Measurements from ENCODE around the gene UBL4B. TPM values are rescaled to one million over a fixed set of nuclear protein-coding genes. Genes with fewer than 3 reads are reported as not detected.

The UBL4B gene
- total RNA-seq, 1 donor from 2014 or later = not detected

DNA sequence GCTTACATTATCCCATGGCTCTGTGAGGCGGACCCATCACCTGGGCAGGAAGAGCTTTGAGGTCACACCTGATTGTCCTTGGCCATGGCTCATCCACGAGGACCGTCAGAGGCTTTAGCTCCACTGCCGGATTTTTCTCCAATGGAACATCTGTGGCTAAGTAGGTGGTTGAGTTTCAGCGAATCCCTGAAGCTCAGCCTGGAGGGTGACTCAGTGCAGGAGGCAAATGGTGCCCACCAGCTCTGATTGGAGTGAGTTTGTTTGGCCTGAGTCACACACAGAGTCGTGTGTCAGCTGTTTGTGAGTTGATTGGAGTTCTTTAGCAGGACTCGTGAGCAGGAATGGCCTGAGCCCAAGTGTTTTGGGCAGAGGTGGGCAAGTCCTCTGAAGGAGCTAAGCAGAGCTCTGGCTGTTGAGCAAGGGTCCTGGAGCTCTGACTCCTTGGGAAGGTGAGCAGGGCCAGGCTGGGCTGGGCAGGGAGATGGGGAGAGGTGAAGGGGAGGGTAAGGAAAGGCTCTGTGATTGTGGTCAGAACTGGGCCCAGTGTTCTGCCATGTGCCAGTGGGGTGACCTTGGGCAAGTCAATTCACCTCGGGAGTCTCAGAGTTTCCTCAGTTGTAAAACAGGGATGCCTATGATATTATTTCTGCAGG, 40.0 kb downstream of the UBL4B start:
- DNase-seq (ENCODE audit: low read depth) = peak; percentile 81

DNA sequence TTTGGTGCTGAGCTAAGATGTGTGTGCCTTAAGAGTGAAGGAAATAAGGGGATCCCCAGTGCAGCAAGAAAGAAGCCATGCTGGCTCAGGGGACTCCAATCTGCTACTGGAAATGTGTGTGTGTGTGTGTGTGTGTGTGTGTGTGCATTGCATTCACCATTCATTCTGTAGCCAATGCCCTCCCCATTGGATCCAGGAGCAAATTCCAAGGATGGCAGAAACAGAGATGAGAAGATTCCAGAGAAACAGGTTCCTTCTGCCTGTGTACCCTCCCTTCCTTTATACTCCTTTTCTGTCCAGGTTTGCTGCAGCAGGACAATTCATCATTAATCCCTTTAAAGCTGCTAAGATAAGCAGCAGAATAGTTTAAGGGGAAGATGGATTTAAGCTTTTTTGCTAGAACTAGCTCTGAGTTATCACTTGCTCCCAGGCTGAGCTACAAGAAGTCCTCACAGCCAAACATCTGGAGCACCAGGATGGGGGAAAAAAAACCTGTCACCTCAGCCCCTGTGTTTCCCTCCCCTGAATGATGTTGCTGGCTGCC, 41.2 kb downstream of the UBL4B start:
- no peak for DNase-seq (ENCODE audit: low read depth)

DNA sequence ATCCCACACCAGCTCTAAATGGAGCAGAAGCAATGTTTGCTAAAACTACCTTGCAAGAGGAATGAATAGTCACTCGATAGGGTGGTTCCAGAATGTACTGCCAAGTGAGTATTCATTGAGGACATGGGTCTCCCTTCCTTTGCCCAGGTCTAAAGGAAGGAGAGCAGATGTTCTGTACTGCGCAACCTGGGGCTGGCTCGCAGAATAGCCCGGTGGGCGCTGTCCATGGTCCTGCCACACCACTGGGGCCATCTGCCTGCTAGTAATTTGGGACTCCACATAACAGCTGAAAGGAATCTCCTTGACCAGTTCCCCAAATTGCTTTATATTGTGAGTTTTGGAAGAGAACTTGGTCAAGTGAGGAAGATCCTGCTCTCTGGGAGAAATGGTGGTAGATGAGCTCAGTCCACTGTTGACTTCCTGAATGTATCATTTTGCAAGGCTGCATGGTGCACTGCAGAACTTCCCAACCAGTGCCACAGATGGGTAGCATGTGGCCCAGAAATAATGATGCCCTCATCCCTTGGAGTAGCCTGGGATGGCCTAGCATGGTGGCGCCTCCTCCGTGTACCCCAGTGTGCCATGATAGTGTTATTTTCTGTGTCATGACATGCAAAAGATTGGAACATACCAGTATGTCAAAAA, 43.8 kb downstream of the UBL4B start:
- peak; percentile 68 for DNase-seq (ENCODE audit: low read depth)

DNA sequence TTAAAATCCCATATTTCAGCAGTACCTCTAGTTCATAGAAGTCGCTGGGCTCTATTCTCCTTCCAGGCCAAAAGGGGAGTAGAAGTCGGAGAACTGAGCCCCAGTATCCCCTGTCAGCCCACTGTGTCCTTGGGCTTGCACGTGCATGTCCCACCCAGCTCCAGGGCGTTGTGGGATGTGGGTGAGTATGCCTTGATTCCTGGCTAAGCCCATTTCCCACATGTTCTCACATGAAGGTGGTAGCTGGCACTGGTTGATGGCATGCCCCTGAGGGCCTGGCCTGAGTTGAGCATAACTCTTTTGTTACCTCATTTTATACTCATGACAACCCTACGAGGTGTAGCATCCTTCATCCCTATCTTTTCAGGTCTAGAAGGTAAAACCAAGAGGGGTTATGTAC, 46.0 kb downstream of the UBL4B start:
- no peak for DNase-seq (ENCODE audit: low read depth)

DNA sequence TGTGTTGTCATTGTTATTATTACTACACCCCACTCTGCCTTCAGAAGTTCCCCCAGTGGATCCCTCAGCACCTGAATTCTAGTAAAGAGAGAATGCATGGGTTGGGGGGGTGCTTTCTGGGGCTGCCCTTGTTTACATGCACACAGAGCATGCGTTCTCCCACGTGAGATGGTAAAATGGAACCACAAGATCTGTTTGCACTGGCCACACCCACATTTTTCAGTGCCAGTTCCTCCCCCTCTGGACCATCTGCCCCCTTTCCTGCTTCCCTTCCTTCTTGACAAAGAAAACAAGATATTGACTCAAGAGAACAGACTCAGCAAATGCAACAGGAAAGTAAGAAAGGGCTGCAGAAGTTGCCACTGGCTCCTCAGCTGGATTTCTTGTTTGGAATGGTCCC, 46.9 kb downstream of the UBL4B start:
- no peak for DNase-seq (ENCODE audit: low read depth)

DNA sequence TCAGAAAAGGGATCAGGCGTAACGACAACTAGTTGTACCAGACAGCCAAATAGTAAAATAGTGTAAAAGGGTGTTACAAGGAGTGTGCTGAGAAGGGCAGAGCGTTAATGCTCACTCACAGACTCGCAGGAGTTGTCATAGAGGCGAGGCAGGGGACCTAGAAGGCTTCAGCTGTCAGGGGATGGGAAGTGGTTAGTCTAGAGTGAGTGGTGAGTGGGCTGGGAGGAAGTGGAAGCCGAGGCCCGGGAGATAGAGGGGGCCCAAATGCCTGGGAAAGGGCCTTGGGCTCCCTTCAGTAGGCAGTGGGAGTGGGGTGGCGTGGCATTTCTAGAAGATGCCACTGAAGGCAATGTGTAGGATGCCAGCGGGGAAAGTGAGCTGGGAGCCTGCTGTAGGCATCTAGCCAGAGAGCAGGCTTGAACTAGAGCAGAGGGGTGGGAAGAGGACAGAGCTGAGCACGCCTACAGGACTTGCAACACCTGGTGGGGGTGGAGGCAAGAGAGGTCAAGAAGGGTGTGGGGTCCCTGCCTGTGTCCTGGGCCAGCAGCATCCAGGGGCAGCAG, 48.4 kb downstream of the UBL4B start:
- DNase-seq (ENCODE audit: low read depth) = no peak

DNA sequence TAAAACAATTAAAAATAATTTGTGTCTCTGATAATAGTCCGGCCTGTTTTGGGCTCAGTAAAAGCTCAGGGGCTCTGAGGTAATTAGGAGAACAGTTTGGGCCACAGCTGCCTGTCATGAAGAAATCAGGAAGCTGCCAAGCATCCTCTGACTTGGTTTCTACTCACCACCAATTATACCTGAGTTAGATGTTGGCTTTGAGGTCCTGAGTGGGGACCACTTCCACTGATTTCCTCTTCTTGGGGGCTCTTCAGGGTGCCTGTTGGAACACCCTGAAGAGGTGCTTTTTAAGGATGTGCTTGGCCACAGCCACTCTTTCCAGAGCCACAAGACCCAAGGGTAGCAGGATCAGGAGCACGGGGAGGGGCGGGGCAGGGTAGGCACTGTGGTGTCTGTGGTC, 48.9 kb downstream of the UBL4B start:
- no peak for DNase-seq (ENCODE audit: low read depth)

DNA sequence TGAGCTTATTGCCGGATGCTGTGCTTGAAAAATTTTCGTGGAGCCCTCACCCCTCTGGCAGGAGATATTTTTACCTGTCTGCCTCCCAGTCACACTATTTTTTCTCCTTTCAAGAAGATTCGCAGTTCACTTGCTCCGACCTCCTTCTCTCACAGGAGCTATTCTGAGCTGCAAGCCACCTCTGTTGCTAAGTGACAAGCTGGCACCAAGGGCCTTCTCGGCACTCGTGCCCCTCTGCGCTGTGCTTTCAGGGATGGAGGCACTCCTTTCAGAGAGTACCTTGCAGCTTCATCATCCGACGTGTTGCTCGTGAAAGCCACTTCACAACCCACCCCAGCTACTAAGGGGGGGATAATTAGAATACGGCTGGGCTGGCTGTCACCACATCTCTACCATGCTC, 49.6 kb downstream of the UBL4B start:
- no peak for DNase-seq (ENCODE audit: low read depth)

Other genes starting within 250 kb of the UBL4B start
- gene CSF1, start 201.6 kb upstream of the UBL4B start, total RNA-seq = 33.8 and 34.9 TPM in 2 replicates
- 36.3 and 41.5 TPM in 2 replicates for gene AHCYL1, start 127.7 kb upstream of the UBL4B start, total RNA-seq
- 50.9 and 53.1 TPM in 2 replicates for gene STRIP1, start 77.8 kb upstream of the UBL4B start, total RNA-seq
- not detected in 2 replicates for gene ALX3, start 41.8 kb upstream of the UBL4B start, total RNA-seq
- gene SLC6A17, start 38.1 kb downstream of the UBL4B start, total RNA-seq = 0.37 and 0.47 TPM in 2 replicates
- gene KCNC4, start 97.9 kb downstream of the UBL4B start, total RNA-seq = 3.6 and 9.5 TPM in 2 replicates
- 32.2 and 34.7 TPM in 2 replicates for gene RBM15, start 226.9 kb downstream of the UBL4B start, total RNA-seq